Stomach (tissue), 9 donors: ENCODE results near the gene SMOC2. TPM values are rescaled to one million over a fixed set of nuclear protein-coding genes. Genes with fewer than 3 reads are reported as not detected.

ENCODE experiments used
- DNase-seq, 2 donors: peaks; one replicate each; pipeline versions ENCODE4 v3.0.0 to v3.0.0-alpha.2; 2013 to 2019
- H3K27ac ChIP-seq, 5 donors: fragments of 200-600 bp in 4 of 5; sonication (generic) in 4 of 5; one replicate each; pipeline ENCODE4 v1.5.1; 2013 to 2019; ENCODE audit warnings: mild to moderate bottlenecking in 1 of 5, moderate library complexity in 1 of 5
- H3K27me3 ChIP-seq, 3 donors: fragments of 200-600 bp; sonication (generic); one replicate each; pipeline ENCODE4 v1.5.1; 2017 to 2019; ENCODE audit warnings: mixed run types in 1 of 3
- H3K36me3 ChIP-seq, 4 donors: fragments of 200-600 bp; sonication (generic); 1 replicate in 3 of 4; 2 replicates in 1 of 4; pipeline ENCODE4 v1.5.1; 2016 to 2019
- H3K4me1 ChIP-seq, 4 donors: fragments of 200-600 bp; sonication (generic); one replicate each; pipeline ENCODE4 v1.5.1; 2016 to 2019
- H3K4me3 ChIP-seq, 4 donors: fragments of 200-600 bp; sonication (generic) in 3 of 4; one replicate each; pipeline ENCODE4 v1.5.1; 2016 to 2019; ENCODE audit warnings: mild to moderate bottlenecking in 1 of 4
- H3K9me3 ChIP-seq, 4 donors: fragments of 200-600 bp; sonication (generic); one replicate each; pipeline ENCODE4 v1.5.1; 2016 to 2019
- EP300 ChIP-seq: sonication (generic); formaldehyde crosslinking; IDR thresholded peaks from one replicate; pipeline ENCODE4 v1.6.1; 2017; ENCODE audit warnings: antibody characterized with exemption
- POLR2A ChIP-seq, 4 donors: fragments of 450-650 bp; IDR thresholded peaks; one replicate each; pipeline ENCODE4 v1.6.1; 2016; ENCODE audit warnings: antibody characterized with exemption in 4 of 4, control low read depth in 2 of 4, mild to moderate bottlenecking in 1 of 4, moderate library complexity in 1 of 4
- POLR2AphosphoS5 ChIP-seq, 3 donors: sonication (generic); formaldehyde crosslinking; IDR thresholded peaks; one replicate each; pipeline ENCODE4 v1.6.1; 2016; ENCODE audit warnings: antibody characterized with exemption in 3 of 3
- WGBS, 5 donors: extraction: QIAGEN DNeasy Blood & Tissue Kit in 3 of 5; methylation state at CpG; one replicate each; pipeline versions ENCODE4 v1.1.5 to v1.1.7; 2013 to 2018; 5-methylcytosine and 5-hydroxymethylcytosine counted together
- intact Hi-C: fragments of 100-400 bp; cut with DNase I; formaldehyde crosslinking; loops from one replicate; pipeline ENCODE4 v1.15.1; 2023; ENCODE audit warnings: low total_unique reads
- polyA plus RNA-seq, 3 donors: library from polyadenylated mRNA; stranded (reverse); fragments of 200-250 nt; gene quantifications; one replicate each; pipeline ENCODE4 v1.2.3, GENCODE V29; 2013
- total RNA-seq, 5 donors: library from RNA; depleted of rRNA; stranded (reverse); fragments of >200 nt; gene quantifications; one replicate each; pipeline versions ENCODE4 v1.1.0 to v1.2.3, GENCODE V29; 2014 to 2016
- TF ChIP-seq, protein P1 (sequence below), 7 experiments: fragments of 450-650 bp in 4 of 7; fragments of 200-600 bp in 3 of 7; sonication (generic) in 3 of 7; IDR thresholded peaks; one replicate each; pipeline ENCODE4 v1.5.1; 2016 to 2019; ENCODE audit warnings: antibody characterized with exemption in 7 of 7, control low read depth in 2 of 7, mild to moderate bottlenecking in 1 of 7
- donor health status: healthy with polysubstance abuse.
- donor health status: Bipolar disorder and iron deficiency.
- donor health status: healthy.

Gene SMOC2
- total and polyA plus RNA-seq, 8 donors: 7.9 to 520 (median 76.9) TPM

DNA sequence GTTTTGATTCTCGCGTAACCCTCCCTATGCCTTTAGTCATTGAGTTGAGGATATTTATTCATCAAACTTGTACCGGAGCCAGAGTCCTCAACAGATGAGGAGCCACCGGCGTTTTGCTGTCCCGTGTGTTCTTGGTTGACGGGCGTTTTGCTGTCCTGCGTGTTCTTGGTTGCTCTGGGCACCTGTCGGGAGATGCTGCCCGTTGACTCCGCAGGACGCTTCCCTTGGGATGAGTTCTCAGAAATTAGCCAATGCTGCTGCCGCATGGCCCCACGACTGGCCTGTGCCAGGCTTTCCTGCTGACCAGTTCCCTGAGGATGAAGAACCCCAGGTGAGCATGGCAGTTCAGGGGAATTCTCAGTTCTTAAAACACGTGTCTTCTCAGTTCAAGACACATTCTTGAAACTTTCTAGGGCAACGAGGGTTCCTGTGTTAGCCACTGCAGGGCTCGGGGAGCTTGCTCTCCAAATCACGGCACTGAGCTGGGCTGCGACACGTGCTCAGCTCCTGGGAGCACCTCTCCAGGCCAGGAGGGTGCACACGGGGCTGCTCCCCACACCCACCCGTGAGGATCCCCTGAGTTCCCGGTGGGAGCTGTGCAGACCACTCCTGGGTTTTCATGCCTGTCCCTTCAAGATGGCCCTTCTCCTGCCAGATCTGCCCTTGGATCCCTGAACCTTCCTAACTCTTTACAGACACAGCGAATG lies 265.6 kb downstream of the SMOC2 start:
- Histone ChIP-seq H3K27ac (no peak overlapping the region), H3K27me3 (no peaks in the 10 kb centered on the region), H3K36me3 (no peaks in the 10 kb centered on the region), H3K4me3 (no peak overlapping the region), H3K9me3 (no peaks in the 10 kb centered on the region), H3K4me1 (peaks cover 0 to 14% (median 7%) of the 10 kb centered on the region in 4 donors)
- no peak for DNase-seq
- intact Hi-C loops: no loop called here
- WGBS, 5 donors: 90 to 93% (median 91%) methylated on average over 24 to 25 of the region's 25 CpGs
- TF ChIP-seq EP300 (no peak), POLR2AphosphoS5 (IDR thresholded peaks at IDR 0.05) (no peak), POLR2A (IDR thresholded peaks at IDR 0.05) (no peak)
- TF ChIP-seq, protein P1, sequence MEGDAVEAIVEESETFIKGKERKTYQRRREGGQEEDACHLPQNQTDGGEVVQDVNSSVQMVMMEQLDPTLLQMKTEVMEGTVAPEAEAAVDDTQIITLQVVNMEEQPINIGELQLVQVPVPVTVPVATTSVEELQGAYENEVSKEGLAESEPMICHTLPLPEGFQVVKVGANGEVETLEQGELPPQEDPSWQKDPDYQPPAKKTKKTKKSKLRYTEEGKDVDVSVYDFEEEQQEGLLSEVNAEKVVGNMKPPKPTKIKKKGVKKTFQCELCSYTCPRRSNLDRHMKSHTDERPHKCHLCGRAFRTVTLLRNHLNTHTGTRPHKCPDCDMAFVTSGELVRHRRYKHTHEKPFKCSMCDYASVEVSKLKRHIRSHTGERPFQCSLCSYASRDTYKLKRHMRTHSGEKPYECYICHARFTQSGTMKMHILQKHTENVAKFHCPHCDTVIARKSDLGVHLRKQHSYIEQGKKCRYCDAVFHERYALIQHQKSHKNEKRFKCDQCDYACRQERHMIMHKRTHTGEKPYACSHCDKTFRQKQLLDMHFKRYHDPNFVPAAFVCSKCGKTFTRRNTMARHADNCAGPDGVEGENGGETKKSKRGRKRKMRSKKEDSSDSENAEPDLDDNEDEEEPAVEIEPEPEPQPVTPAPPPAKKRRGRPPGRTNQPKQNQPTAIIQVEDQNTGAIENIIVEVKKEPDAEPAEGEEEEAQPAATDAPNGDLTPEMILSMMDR (IDR thresholded peaks at IDR 0.05): no peak

DNA sequence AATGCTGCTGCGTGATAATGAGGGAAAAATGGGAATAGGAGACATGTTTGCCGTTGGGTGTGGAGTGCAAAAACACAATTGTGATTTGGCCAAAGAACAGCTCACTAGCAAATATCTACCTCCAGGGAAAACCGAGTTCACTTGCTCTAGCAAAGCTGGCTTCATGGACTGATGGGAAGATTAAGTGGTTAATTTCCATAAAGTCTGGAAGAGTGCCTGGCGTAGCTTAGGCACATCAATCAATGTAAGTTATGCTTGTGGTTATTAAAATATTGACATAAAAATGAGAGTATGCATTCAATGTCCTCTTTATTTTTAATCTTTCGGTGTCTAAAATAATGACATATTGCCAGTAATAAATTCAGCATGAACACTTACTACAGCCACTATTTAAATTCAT lies 267.5 kb downstream of the SMOC2 start:
- no peaks in the 10 kb centered on the region for H3K9me3 ChIP-seq
- H3K4me3 ChIP-seq: no peak overlapping the region
- H3K36me3 ChIP-seq: no peaks in the 10 kb centered on the region
- H3K27ac ChIP-seq: no peak overlapping the region
- H3K4me1 ChIP-seq: peaks cover 0 to 12% (median 7%) of the 10 kb centered on the region in 4 donors
- WGBS, 5 donors: 52 to 63% (median 56%) methylated on average over 5 of the region's 5 CpGs
- DNase-seq: peak in 1 of 2 donors; percentile 37
- TF ChIP-seq POLR2A (IDR thresholded peaks at IDR 0.05): no peak
- TF ChIP-seq, protein P1 (IDR thresholded peaks at IDR 0.05): no peak
- TF ChIP-seq POLR2AphosphoS5 (IDR thresholded peaks at IDR 0.05): no peak
- TF ChIP-seq EP300: no peak
- H3K27me3 ChIP-seq: no peaks in the 10 kb centered on the region
- intact Hi-C loops: no loop called here

DNA sequence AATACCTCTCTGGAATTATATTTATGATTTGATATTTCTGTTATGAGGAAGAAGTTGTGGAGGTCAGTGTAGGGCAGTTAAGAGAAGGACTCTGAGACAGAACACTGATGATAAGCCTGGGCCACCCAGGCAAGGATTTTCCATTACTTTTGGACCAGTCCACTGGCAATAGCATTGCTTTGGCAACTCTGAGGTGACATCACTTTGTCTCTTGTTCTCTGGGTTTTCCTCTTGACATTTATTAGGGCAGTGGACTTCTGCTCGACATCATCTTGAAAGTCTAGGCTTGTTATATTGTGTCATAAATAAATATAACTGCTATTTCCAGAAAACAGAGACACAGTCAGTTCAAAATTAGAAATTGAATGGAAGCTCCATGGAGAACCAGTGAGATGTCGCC lies 268.0 kb downstream of the SMOC2 start:
- Histone ChIP-seq H3K27me3 (no peaks in the 10 kb centered on the region), H3K27ac (no peak overlapping the region), H3K36me3 (no peaks in the 10 kb centered on the region), H3K4me3 (no peak overlapping the region), H3K9me3 (no peaks in the 10 kb centered on the region), H3K4me1 (peaks cover 0 to 9% (median 5%) of the 10 kb centered on the region in 4 donors)
- WGBS, 5 donors: 30 to 67% (median 46%) methylated on average over 2 of the region's 2 CpGs
- peak in 1 of 2 donors; percentile 44 for DNase-seq
- TF ChIP-seq POLR2A (IDR thresholded peaks at IDR 0.05) (no peak), EP300 (no peak), POLR2AphosphoS5 (IDR thresholded peaks at IDR 0.05) (no peak)
- TF ChIP-seq, protein P1 (IDR thresholded peaks at IDR 0.05): no peak
- intact Hi-C loops: no loop called here

DNA sequence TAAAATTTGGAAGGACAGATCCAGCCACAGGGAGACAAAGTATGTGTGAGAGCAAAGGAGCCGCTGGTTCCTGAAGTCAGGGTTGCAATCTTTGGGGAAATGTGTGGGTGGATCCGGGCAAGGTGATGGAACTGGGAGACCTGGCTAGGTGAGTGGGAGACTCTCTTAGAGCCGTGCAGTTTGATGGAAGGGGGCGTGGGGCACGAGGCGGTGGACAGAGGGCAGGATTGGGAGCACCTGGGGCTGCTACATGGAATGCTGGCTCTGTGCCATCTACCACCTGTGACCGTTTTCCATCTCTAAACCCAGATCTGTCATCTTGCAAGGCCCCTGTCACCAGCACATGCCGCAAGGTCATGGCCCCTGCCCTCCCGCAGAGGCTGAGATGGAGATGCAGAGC lies 268.4 kb downstream of the SMOC2 start:
- Histone ChIP-seq H3K36me3 (no peaks in the 10 kb centered on the region), H3K4me1 (peaks cover 0 to 5% (median 2%) of the 10 kb centered on the region in 4 donors), H3K27me3 (no peaks in the 10 kb centered on the region), H3K9me3 (no peaks in the 10 kb centered on the region), H3K4me3 (no peak overlapping the region), H3K27ac (no peak overlapping the region)
- TF ChIP-seq POLR2AphosphoS5 (IDR thresholded peaks at IDR 0.05) (no peak), EP300 (no peak), POLR2A (IDR thresholded peaks at IDR 0.05) (no peak)
- TF ChIP-seq, protein P1 (IDR thresholded peaks at IDR 0.05): no peak
- intact Hi-C loops: no loop called here
- 66 to 82% (median 77%) methylated on average over 8 to 9 of the region's 9 CpGs for WGBS, 5 donors
- DNase-seq: no peak
